Limb (tissue), 2 donors: ENCODE data around the gene SPCS2.
"Not testable (repeated sequence)": the region's sequence is repeated elsewhere in the genome, so short reads cannot be mapped to it uniquely, and the experiment has no call there.

Experiments used
- DNase-seq, 2 donors: peaks; one replicate each; pipeline ENCODE4 v3.0.0-alpha.2; 2016; ENCODE audit errors: extremely low spot score in 2 of 2

Gene SPCS2

DNA sequence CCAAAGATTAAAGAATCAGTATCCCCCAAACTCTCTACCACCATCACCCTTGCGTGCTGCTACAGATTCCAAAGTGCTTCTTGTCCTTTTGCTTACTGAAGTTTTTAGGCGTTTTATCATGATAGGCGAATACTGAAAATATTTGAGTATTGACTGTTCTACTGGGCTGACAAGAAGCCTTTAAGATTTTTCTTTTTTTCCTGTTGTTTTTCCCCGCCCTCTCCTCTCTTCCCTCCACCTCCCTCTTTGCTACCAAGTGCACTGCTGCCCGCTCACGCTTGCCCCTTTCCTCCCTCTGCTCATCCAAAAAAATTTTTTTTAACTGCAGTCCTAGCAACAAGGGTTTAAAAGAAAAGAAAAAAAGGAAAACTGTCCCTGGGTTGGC is 679 bp downstream of the SPCS2 start:
- DNase-seq, result no peak

DNA sequence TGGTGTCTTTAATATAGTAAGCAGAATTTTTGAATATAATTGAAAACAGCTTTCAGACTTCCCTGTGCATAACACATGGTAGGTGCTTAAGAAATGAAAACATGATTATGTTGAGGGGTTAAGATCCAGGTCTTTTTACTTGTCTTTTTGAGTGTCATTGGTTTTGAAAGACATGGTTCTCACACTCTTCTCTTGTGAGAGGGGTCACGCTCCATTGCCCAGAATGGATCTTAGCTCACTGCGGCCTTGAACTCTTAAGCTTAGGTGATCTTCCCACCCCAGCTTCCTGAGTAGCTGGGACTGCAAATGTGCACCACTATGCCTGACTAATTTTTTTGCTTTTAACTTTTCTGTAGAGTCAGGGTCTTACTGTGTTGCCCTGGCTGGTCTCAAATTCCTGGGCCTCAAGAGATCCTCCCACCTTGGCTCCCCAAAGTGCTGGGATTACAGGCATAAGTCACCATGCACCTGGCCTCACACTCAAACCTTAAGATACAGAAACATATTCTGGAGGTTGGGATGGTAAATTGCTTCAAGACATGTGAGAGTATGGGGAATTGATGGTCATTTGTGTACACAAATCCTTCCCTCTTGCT is 1.4 kb downstream of the SPCS2 start:
- no peak for DNase-seq

DNA sequence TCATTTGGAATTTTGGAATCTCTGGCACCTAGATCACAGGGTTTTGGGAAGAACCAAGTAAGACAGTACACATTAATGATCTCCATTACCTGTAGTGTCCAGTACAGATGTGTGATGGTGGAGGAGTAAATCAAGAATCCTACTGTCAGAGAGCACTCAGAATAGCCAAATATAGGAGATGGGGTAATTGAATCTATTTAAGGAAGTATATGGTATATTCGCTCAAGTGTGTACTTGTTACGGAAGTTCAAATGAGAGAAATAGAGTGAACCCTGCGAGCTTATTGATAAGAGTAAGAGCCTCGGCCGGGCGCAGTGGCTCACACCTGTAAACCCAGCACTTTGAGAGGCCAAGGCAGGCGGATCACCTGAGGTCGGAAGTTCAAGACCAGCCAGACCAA is 2.2 kb downstream of the SPCS2 start:
- DNase-seq, result no peak

DNA sequence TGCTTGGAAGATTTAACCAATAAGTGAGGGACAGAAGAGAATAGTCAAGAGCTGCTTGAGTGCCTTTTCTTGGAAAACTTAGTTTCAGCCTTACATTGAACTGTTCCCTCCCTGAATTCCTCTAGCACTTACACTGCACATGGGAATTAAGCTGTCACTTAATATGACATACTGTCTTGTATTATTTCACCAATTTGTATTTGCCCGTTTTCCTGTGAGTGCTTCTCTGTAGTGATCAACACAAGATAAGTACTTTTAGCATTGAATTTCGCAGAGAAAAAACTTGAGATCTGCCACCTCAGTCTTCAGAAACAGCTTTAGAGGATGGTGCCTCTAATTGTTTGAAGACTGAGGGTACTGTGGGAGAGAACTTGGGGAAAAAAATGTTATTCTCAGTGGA is 3.7 kb downstream of the SPCS2 start:
- DNase-seq, result no peak

DNA sequence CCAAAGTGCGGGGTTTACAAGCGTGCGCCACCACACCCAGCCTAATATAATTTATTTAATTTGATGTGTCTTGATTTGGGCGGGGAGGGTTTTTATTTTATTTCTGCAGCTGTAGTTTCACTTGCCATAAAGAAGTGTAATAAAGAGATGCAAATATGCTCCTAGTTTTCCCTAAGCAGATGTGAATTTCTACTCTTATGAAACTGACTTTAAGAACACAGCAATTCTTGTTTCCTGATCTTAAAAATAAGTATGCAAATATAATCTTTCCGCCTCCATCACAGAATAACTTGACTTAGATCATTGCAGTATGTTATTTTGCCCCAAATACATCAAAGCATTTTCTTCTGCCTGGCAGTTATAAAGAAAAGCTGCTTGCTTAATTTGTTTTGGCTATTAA is 4.4 kb downstream of the SPCS2 start:
- no peak for DNase-seq

DNA sequence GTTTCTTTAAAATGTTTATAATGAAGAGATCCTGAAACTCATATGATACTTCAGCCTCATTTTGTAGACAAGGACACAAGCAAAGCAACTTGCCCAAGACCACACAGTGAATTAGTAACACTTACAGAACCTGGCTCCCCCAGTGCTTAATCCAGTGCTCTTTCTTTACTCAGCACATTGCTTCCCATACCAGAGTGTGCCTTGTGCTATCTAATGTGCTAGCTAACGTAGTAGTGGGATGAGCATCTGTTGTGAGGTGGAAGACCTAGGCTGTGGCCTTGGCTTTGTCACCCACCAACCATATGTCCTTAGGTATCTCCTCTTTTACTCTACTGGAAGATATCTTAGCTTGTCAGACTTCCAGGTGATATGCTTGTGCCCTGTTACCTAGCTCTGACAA is 5.1 kb downstream of the SPCS2 start:
- no peak for DNase-seq

DNA sequence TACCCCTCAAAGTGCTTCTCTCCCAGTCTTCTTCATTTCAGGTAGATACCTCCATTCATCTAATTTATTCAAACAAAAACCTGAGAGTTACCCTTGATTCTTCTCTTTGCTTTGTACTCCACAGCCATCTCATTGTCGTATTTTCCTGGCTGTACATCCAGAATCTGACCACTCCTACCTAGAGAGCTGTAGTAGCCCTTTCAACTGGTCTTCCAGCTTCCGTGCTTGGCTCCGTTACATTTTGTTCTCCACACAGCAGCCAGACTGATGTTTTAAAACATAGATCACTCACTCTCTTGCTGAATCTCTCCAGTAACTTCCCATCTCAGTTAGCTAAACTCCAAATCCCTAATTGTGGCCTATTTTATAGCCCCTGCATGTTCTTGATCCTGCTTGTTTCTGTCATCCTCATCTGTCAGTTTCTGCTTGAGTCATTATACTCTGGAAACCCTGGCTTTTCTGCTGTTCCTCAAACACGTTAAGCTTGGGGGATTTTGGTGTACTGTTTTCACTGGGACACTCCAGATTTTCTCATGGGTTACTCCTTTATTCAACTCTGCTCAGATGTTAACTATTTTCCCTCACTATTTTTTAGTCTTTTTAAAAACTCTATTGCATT is 7.4 kb downstream of the SPCS2 start:
- no peak for DNase-seq

DNA sequence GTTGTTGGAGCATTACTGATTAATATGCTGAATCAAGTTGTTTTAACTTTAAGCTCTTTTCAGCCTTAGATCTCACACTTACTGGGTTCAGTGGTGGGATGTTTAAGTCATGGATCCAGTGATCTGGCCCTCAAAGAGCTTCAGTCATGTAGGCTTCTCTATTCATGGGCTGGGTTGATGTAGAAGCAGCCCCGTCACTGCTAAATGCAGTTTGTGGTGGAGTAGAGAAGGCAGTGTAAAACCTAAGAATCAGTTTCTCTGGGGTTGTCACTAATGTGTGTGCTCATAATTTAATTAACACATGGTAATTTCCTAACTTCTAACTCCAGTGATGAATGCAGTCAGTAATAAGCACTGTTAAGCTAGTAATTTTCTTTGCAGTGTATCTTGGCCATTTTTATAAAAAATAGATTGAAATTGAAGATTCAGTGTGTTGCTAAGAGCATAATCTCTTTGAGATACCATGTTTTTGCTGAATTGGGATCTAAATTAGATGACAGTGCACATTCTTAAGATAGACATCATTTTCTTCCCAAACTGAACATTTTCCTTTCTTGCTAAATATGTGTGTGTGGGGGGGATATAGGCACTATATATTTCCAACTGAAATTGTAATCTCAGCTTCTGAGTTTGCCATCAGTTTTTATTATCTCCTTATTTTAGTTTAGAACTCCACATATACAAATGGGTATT is 9.0 kb downstream of the SPCS2 start:
- DNase-seq, result no peak

DNA sequence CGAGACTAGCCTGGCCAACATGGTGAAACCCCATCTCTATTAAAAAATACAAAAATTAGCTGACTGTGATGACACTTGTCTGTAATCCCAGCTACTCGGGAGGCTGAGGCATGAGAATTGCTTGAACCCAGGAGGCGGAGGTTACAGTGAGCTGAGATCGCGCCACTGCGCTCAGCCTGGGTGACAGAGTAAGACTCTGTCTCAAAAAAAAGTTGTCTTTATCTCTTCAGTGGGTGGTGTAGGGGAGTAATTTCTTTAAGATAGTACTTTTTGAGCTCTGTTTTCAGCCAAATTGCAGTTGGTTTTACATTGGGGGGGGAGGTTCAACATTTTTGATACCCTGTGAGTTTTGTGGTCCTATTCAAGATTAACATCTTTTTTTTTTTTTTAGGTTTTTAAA is 11.1 kb downstream of the SPCS2 start:
- DNase-seq, result not testable (repeated sequence)

DNA sequence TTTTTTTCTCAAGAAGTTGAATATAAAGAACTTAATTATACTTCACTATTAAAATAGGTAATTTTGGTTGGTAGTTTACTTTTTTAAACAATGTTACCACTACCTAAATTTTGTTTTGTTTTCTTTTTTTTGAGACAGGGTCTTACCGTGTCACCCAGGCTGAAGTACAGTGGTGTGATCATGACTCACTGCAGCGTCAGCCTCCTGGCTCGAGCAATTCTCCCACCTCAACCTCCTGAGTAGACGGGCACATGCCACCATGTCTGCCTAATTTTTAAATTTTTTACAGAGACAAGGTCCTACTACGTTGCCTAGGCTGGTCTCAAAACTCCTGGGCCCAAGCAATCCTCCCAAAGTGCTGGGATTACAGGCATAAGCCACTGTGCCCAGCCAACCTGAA is 17.6 kb downstream of the SPCS2 start:
- no peak for DNase-seq

DNA sequence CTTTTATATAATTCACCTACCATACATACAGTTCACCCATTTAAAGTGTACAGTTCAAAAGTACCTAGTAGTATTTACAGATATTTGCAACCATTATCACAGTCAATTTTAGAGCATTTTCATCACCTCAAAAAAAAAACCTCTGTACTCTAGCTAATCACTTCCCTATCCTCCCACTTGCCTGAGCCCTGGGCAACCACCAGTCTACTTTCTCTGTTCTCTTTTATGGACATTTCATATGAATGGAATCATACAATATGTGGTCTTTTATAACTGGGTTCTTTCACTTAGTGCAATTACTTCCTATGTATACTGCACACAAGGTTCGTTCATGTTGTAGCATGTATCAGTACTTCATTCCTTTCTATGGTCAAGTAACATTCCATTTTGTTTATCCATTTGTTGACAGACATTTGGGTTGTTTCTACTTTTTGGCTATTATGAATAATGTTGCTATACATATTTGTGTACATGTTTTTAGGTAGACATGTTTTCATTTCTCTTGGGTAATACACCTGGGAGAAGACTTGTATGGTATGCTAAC is 21.9 kb downstream of the SPCS2 start:
- DNase-seq, result no peak

DNA sequence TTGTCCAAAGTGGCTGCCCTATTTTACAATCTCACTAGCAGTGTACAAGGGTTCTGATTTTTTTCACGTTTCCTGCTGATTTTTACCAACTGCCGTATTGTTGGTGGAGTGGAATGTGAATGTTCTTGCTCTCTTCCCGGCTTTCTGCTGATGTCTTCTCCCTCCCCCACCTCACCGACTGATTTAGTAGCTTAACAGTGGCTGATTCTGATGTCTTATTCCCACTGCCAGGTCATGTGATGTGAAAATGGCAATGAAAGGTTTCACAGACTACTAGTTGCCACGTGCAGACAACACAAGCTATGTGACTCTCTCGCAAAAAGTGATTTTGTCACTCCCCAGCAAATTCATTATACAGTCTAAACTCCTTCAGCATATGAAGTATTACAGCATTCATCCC is 22.4 kb downstream of the SPCS2 start:
- DNase-seq, result no peak

DNA sequence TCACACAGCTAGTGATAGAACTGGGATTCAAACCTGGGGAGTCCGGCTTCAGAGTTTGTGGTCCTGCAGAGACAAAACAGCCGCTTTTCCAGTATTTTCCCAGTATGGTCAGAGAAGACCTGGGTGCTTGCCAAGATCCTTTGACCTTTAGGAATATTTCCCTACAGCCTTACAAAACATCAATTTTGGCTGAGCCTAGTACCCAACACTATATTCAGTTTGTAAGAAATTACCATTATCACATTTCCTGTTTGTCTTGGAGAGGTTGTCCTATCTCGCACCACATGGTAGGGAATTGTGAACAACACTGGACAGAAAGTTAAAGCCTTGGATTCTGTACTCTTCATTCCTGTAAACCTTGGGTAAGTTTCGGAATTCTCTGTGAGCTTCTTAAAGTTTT is 29.0 kb downstream of the SPCS2 start:
- no peak for DNase-seq

DNA sequence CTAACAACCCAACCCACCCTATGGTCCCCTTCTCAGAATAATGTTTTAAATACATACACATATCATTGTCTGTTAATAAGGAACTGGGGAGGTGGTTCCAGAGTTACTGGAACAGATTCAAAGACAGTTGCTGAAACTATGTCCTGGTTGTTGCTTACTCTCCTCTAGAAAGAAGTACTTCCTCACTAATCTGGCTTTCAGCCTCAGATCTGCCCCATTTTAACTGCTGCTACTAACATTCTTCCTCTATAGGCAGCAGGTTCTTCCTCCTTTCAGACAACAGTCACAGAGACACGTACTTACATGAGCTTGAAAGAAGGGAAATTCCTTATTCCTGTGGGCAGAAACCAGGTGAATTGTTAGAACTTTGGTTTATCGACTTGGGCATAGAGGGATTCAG is 31.6 kb downstream of the SPCS2 start:
- DNase-seq, result no peak

DNA sequence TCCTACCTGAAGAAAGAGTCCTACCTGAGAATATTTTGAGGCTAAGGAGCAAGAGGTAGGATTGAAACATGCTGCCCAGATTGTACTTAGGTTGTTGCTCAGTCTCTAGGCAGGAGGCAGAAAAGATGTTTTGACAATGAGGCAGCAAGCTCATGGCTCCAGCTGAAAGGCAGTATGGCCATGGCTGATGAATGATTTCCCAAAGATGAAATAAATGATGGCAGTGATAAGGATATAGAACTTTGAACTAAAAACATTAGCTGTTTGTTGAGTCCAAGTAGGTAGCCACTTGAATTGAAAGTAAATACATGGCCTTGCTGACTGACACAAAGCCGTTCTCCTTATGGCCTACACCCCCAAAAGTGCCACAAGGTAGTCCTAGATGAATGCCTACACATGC is 32.8 kb downstream of the SPCS2 start:
- no peak for DNase-seq

DNA sequence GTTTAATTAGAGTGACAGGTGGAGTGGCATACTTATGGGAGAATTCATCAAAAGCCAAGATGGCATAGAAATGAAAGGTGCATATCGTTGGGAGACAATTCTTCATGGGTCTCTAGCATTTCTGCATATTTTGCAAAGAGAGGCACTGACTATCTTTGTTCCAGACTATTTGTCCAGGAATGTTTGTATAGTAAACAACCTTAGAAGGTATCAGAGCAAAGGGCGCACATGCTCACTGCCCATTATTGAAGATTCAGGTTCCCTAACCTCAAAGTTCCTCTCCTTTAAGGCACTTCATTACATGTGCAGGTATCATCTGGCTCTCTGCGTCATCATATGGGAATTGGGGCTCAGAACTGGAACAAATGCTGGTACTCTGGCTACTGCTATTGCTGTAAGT is 35.0 kb downstream of the SPCS2 start:
- no peak for DNase-seq

DNA sequence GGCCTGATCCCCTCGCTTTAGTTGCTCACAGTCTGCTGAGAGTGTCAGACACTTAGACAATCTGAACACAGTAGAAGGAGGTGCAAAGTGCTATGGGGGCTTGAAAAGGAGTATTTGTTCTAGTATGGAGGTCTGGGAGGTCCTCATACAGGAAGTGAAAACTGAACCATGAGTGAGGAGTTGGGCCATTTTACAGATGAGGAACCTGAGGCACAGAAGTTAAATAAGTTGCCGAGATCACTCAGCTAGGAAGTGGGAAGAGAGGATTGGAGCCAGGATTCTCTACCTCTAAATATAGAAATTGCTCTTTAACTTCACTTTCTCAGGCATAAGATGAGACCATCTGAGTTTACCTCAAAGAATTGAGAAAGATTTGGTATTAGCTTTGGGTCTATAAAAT is 35.7 kb downstream of the SPCS2 start:
- no peak for DNase-seq

DNA sequence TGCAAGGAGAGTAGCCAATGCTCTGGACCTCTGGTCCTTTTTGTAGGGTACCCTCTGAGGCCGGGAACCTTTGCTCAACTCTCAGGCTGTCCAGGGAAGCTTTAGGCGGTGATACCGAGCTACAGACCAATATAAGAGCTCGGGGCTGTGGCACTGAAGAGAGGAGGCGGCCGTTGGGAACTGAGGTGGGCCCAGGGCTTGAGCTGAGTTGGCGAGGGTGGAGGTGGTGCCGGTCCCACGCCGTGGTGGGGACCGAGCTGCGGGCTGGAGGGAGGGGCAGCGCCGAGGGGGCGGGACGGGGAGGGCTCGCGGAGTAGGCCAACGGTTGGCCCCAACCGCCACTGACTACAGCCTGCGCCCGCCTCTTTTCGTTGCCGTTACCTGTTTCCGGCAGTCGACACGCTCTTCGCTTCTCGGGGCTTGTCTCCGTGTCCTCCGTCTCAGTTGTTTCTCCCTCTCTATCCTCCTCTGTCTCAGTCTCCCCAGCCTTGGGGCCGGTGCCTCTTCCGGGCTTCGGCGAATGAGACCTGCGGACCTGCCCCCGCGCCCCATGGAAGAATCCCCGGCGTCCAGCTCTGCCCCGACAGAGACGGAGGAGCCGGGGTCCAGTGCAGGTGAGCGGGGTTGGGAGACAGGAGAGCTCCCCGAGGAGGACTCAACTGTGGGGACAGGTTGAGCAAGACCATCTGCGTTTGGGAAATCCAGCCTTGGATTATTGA is 39.6 kb downstream of the SPCS2 start, which contains the start of gene NEU3:
Gene NEU3, plus strand, starts transcription at position 393 of the 719 bp plus-strand sequence. Its CDS starts 128 bp downstream, at position 521.
- DNase-seq, result peak; percentile 61 to 82

DNA sequence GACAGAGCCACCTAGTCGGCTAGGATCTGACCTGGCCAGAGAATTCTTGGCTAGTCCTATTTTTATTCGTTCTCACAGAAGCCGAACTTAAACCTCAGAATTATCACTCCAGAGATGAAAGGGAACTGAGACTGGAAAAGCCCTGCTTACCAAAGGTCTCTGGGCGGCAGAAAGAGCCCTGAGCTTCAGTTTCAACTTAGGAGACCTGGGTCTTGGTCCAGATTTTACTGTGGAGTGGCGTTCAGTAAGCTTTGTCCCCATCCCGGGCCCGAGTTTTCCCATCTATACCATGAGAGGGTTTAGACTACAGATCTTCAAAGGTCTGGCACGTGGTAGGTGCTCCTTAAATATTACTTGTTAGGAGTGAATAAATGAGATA is 40.2 kb downstream of the SPCS2 start:
- no peak for DNase-seq

DNA sequence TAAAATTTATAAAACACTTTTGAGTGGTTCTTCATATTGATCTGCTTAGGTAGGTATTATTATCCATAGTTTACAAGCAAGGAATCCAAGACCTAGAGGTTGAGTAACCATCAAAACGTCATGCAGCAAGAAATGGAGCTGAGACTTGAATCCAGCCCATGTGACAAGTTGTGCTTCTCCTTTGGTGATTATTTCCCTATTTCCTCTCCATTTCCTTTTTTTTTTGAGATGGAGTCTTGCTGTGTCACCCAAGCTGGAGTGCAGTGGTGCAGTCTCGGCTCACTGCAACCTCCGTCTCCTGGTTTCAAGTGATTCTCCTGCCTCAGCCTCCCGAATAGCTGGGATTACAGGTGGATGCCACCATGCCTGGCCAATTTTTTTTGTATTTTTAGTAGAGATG is 41.1 kb downstream of the SPCS2 start:
- DNase-seq, result not testable (repeated sequence)

DNA sequence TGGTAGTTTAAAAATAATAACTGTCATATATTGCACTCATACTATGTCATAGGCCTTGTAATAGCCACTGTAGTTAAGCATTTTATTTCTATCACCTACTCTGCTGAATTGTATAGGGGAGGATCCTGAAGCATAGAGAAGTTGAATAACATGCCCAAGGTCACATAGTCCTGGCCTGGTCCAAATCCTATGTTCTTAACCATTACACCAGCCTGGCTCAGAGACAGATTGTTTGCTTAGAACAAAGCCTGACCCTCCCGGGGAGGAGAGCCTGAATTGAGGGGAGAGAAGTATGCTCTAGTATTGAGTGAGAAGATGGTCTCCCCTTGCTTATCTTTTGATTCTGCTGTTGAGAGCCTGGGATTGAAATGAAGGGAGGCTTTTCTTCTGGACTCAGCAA is 41.9 kb downstream of the SPCS2 start:
- no peak for DNase-seq

DNA sequence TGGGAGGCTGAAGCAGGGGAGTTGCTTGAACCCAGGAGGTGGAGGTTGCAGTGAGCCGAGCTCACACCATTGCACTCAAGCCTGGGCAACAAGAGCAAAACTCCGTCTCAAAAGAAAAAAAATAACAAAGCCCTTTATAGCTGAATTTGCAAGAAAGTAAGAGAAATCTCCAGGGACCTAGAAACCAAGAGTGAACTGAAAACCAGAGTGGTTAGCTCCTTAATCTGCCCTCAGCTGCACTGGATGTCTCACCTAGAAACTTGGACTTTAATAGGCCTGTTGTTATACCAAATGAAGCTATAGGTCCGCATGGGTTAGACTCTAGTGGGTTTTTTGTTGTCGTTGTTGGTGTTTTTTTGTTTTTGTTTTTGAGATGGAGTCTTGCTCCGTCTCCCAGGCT is 43.8 kb downstream of the SPCS2 start:
- DNase-seq, result no peak
